ENCODE data around the gene ARHGEF33.

Gene ARHGEF33

DNA sequence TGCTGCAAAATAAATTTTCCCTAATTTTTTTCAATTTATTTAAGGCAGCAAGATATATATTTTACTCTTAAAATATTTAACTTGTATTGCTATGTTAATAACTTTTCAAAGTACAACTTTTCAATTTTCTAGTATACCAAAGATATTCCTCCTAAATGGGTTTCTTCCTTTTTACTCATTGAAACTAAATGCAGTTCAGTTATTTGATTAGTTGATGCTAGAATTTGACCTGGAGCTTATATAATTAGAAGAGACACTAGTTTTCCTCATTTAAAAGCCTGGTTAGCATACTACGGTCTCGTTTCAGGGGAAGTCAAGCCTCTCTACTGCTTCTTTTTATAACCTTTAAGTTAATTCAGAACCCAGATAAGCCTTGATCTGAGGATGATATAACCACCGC is at the start of gene ARHGEF33:
Gene ARHGEF33 (plus strand): TSS at position 301 of the 400 bp plus-strand sequence. CDS start 29,573 bp downstream, outside the sequence.
- no peak for DNase-seq

DNA sequence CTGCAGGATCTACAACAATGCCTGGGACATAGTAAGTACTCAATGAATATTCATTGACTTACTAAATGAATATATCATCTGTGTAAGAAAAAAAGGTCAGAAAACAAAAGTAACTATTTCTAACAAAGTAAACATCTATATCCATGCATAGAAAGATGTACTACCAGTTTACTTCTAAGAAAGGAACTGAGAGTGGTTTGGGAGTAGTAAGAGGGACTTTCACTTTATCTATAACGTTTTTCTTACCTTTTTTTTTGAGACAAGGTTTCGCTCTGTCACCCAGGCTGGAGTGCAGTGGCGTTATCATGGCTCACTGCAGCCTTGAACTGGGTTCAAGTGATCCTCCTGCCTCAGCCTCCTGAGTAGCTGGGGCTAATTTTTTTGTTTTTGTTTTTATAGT is 39.6 kb upstream of the ARHGEF33 start:
- no peak for DNase-seq

DNA sequence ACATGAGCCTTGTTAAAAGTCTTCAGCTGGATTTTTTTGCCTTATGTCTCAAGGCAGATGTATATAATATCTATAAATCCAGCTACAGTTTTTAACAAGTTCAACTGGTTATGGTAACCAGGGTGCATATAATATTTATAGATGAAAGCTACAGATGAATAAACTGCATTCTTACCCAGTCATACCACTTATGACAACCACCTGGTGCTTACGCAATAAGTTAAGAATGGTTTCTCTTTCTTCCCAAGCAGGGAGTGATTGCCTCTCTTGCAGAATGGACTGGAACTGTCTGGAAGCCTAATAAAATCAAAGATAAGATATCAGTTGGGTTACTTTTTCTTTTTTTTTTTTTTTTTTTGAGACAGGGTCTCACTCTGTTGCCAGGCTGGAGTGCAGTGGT is 33.5 kb upstream of the ARHGEF33 start:
- no peak for DNase-seq

DNA sequence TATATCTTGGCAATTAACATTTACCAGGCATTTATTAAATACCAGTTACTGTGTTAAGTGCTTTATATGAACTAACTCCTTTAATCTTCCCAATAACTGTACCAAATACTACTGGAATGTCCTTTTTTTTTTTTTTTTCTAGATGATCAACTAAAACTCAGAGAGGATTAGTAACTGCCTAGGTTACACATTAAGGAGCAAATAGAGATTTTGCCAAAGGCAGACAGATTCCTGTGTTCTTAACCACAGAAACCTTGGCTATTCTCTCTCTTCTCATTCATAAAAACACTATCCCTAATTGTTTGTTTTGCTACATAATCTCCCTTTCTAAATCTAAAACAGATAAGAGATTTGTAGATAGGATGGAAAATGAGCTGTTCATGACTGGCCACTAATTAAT is 27.2 kb upstream of the ARHGEF33 start:
- DNase-seq: no peak

DNA sequence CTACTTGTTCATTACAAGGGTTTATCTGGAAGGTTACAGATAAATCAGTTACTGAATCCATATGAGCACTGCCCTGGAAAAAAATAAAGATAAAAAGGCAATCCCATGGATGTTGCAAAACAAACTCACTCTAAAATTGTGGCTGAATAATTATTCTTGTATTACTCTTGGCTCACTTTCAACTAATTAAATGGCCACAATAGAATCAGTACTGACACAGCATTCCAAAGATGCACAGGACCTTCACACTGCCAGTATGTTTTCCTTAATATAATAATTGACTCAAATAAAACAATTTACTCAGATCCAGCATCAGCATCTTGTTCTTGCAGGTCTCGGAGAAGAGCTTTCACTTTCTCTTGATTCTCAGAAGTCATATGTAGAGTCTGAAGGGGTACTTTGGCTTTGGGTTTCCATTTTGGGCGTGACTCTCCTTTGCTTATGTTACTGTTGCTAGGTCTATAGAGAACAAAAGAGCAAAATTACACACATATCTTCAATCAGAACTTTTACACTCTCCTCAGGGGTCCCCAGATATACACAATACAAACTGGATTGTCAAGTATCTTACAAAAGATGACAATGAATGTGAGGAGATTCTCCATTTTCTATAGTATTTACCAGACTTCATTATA is 26.5 kb upstream of the ARHGEF33 start:
- DNase-seq: no peak

DNA sequence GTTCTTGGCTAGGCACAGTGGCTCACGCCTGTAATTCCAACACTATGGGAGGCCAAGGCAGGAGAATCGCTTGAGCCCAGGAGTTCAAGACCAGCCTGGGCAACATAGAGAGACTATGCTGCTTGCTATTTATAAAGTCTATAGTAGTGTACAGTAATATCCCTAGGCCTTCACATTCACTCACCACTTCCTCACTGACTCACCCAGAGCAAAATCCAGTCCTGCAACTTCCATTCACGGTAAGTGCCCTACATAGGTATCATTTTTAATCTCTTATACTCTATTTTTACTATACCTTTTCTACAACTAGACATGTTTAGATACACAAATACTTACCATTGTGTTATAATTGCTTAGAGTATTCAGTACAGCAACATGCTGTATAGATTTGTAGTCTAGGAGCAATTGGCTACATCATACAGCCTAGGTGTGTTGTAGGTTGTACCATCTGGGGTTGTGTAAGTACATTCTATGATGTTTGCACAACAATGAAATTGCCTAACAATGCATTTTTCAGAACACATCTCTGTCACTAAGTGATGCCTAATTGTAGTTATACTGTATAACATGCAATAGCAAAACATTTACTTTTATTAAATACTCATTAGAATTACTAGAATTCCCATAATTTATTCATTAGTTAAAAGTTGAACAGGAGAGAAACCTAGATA is 22.8 kb upstream of the ARHGEF33 start:
- DNase-seq: no peak

DNA sequence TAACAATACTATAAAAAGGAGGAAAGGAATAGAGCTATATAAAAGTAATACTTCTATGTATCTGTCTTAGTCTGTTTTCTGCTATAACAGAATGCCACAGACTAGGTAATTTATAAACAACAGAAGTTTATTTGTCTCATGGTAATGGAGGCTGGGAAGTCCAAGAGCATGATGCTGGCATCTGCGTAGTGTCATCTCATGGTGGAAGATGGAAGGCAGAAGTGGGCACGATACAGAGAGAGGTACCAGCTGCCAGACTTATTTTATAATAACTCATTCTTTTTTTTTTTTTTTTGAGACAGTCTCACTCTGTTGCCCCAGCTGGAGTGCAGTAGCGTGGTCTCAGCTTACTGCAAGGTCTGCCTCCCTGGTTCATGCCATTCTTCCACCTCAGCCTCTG is 18.2 kb upstream of the ARHGEF33 start:
- DNase-seq: no peak

DNA sequence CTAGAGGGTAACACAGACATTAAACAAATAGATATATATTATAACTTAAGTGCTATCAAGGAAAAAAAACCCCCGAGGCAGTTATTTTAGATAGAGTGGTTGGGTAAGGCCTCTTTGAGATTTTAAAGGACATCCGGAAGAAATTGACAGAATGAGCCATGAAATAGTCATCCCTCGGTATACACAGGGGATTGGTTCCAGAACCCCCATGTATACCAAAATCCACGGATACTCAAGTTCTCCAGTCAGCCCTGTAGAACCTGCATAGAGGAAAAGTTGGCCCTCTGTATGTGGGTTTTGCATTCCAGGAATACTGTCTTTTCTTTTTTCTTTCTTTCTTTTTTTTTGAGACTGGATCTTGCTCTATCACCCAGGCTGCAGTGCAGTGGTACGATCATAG is 15.9 kb upstream of the ARHGEF33 start:
- DNase-seq: no peak

DNA sequence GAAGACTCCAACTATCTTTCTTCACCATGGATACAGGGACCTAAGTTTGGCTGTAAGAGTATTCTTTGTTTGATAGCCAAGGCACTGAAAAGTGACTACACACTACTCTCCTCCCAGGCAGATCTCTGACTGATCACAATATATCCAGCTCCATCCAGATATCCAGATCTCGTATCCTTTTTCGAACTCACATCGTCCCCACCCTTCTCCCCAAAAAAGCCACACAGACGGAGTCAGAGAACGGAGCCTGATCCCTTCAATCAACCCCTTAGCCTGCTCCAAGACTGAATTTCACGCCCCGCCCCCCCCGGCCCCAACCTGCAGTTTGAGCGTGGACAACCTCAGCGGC is 14.5 kb upstream of the ARHGEF33 start:
- no peak for DNase-seq

DNA sequence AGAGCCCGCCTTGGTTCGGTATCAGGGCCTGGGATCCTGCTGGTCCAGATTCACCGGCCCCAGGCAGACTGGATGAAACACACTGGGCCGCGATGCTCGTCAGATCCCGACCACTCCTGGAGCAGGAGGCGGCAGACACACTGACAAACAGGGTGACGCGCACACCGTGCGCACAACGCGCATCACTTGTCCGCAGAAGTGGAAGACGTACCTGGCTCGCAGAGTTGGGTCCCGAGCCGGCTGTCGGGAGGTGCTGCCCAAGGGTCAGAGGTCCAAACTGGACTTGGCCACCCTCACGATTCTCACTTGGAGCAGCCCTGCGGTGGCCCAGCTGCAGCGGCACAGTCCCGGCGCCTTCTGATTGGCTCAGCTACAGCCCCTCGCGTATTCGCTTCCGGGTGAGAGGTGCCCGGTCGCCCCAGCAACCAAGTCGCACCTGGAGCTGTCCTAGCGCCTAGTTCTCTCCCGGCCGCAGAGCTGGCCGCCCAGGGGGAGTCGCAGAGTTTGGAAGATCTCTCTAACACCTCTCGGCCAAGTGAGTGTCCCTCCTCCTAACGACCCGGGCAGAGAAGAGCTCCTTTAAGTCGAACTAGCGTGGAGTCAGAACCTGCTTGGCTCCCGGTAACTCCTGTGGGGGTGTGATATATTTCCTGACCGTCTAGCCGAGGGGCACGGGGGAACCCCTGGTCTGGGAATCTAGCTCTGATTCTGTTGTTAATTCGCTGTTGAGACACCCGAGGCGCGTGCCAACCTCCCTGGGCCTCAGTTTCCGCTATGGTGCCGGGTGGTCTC is 13.9 kb upstream of the ARHGEF33 start, which contains the start of the genes DHX57 and MORN2:
Gene DHX57 (minus strand): TSS at position 359 of the 792 bp plus-strand sequence. CDS start 7,529 bp downstream, outside the sequence.
Gene MORN2 (plus strand): TSS at position 401 of the 792 bp plus-strand sequence.
- peak; percentile 80 to 87 for DNase-seq

DNA sequence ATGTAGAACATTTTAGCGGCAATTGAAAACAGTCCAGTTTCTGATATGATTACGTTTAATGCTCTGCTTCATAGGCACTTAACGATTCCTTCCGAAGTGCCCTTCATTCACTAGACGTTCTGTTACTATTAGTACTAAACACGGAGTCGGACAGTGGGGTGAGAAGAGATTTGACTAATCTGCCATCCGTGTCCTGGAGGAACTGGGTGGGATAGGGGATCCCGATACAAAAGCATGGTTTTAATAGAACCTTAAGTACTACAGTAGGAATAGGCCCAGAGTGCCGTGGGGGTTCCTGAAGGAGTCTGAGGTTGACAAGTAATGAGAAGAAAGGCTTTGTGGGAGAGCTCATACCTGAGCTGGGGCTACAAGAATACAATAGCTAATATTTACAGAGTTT is 13.3 kb upstream of the ARHGEF33 start:
- no peak for DNase-seq

DNA sequence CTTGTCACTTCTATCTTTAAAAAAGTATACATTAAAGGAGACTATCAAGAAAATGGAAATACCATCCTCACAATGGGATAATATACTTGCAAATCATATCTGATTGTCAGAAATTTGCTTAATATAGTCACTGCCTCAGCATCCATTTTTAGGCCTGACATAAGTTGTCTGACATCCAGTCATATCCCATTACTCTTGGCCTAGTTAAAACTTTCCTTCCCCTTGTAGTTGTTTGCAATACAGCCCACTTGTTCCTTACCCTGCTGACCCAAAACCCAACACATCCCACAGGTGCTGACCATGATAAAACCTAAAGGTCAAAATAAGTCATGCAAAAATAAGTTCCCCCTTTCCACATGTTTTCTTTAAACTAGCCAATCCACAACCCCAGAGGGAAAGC is 3.6 kb upstream of the ARHGEF33 start:
- no peak for DNase-seq

DNA sequence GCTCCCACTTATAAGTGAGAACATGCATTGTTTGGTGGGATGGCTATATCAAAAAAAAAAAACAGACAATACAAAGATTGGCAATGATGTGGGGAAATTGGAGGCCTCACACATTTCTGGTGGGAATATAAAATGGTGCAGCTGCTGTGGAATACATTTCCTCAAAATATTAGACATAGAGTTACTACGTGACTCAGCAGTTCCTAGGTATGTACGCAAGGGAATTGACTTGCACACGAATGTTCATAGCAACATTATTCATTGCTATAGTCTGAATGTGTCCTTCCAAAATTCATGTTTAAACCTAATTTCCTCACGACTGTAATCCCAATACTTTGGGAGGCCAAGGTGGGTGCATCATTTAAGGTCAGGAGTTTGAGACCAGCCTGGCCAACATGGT is 2.3 kb upstream of the ARHGEF33 start:
- no peak for DNase-seq

DNA sequence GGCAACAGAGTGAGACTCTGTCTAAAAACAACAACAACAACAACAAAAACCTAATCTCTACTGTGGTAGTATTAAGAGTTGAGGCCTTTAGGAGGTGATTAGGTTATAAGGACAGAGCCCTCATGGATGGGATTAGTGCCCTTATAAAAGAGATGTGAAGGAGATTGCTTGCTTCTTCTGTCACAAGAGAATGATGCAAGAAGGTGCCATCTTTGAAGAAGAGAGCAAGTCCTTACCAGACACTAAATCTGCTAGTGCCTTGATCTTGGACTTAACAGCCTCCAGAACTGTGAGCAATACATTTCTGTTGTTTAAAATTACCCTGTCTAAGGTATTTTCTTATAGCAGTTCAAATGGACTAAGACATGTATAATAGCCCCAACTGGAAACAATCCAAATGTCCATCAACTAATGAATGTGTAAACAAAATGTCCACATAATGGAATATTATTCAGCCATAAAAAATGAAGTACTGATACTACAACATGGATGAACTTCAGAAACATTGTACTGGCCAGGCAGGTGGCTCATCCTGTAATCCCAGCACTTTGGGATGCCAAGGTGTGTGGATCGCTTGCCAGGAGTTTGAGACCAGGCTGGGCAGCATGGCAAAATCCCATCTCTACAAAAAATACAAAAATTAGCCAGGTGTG is 1.6 kb upstream of the ARHGEF33 start:
- DNase-seq: no peak

DNA sequence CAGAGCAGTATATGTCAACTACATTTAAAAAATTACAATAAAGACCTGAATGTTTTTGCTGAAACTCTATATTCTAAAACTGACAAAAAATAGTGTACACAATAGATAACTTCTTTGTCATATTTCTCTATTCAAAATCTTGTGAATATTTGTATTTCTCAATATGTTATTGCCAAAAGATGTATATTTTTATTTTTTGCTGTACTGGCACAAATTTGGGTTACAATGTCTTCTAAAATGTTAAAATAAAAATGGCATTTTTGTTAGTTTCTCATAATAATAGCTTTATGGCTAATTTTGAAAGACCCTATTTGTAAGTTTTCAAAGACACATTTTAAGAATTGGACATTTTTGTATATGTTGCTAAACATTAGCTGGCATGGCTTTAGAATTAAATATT is 630 bp upstream of the ARHGEF33 start:
- no peak for DNase-seq

DNA sequence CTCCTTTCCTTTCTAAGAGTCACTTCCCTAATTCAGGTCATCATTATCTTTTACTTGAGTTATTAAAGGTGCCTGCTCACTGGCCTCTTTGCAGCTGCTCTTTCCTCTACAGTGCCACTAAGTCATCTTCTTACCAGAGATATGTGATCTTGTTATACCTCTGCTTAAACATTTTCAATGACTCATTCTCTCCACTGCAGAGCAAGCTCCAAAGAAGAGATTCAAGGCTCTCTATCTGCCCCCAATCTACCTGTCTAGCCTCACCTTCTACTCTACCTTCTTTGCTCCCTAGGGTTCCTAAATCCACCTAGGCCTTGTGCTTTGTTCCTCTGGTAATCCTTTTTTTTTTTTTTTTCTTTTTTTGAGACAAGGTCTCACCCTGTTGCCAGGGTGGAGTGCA is 3.1 kb downstream of the ARHGEF33 start:
- DNase-seq: no peak

DNA sequence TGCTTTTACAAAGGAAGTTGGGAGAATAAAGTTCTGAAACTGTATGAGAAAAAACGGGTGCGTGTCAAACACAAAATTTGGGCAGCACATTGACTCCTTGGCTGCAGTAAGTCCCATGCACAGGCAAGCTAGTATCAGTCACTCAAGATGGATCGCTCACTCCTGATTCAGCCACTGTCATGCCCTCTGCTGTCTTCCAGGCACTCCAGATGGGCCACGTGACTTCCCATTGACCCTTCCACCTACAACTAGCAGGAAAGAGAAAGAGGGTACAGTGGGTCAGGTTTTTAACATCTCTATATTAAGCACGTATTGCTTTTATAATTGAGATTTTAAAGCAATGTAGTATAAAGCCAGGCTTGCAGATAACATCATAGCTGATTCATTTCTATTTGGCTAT is 8.6 kb downstream of the ARHGEF33 start:
- no peak for DNase-seq

DNA sequence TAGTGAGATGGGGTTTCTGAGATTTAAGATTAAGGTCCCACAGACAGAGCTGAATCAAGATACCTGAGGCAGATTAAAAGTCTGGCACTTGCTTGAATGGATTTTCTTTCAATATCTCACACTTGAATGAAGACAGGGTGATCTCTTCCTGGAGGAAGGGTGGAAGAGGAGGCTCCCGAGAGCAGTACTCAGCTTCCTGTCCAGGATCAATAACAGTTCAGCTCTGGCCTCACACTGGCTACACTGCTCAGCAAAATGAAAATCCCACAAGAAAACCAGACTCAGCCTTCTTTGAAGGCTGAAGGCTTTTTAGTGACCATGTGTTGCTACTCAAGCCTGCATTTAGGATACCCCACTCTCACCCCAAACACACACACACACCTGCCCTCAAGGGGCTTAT is 11.1 kb downstream of the ARHGEF33 start:
- DNase-seq: no peak

DNA sequence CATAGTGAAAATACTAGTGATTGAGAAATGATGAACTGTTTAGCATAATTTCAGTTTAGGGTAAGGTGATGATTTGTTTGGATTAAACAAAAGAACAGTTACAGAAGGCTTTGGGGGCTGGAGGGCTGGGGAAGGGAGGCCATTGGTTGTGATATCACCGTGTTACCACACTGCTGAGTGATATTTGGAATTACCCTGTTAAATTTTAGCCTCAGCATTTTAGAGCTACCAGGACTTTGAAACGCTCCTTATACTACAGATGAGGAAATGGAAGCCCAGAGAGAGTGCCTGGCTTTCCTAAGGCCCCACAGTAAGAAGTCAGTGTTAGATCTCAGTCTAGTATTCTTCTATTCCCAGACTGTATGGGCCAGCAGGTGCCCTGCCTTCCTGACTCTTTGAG is 15.6 kb downstream of the ARHGEF33 start:
- no peak for DNase-seq

DNA sequence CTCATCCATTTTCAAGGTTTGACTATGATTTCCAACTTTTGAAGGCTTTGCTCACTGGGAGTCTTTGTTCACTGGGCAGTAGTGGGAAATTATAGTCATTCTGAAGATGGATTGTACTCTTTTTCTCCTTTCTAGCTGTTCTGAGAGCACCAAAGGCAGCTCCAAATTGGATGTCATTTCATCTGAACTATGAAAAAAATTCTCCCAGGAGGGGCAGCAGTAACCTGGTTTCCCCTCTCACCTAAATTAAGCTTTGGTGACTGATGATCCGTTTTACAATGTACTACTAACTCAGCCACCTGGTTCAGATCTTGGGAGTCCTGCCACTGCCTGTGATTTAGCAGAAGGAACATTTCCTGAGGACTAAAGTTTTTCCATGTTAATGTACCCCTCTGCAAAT is 17.6 kb downstream of the ARHGEF33 start:
- DNase-seq: no peak

DNA sequence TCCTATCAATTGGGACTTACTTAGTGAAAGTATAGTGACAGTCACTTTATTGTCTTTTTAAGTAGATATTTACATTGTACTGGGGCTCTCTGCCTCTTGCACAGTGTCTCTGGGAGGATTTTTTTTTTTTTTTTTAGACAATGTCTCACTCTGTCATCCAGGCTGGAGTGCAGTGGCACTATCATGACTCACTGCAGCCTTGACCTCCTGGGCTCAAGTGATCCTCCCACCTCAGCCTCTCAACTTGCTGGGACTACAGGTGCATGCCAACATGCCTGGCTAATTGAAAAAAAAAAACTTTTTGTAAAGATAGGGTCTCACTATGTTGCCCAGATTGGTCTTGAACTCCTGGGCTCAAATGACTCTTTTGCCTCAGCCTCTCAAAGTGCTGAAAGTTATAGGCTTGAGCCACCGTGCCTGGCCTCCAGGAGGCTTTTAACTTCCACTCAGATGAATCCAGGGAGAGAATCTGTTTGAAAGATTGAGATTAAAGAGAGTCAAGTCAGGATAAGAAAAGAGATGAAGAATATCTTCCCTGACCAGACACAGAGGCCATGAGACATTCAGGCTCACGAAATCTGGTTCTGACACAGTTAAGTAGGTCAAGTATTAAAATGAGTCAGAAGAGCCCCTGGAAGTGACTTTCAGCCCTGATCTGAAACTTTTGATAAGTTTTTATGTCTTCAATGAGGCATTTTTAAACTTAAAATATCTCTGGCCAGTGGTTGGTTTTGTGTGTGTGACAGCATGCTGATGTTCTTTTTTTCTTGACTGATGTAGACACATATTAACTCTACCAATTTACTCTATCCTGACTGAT is 18.3 kb downstream of the ARHGEF33 start:
- no peak for DNase-seq

DNA sequence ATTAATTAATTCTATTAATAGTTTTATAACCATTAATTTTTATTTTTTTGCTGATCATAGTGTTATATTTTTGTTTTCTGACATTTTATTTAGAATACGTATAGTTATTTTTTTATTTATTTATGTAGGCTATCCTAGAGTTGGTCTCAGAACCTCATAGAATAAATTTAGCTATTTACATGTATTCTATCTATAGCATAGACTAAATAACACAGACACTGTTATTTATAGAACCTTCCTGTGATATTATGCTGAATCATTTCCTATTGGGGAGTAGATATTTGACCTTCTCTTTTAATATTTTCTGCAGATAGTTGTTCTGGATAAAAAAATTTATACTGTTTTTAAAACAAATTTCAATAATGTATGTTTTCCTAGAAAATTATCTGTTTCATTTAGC is 20.2 kb downstream of the ARHGEF33 start:
- DNase-seq: no peak

DNA sequence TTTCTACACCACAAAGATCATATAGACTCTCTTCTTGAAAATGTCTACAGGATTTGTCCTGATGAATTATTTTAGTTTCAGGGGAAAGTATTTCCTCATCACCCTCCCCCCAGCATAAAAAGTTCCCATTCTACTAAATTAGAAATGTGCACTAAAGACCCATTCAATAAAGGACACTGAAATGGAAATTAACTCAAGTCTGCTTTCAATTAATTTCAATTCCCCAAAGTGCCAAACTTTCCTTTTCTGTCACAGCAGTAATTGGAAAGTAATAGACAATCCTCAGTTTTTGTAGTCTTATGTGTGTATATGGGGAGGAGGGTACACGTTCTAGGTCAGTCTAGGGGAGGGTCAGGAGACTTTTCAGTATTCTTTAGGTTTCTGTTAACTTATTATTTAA is 21.5 kb downstream of the ARHGEF33 start:
- DNase-seq: no peak

Data from NCI-H2081 (cell line).